ENCODE data around the gene PTPN14.
"Not testable (repeated sequence)": the region's sequence is repeated elsewhere in the genome, so short reads cannot be mapped to it uniquely, and the experiment has no call there.

Gene PTPN14
- total RNA-seq: 0 to 3.4 (median 0.76) reads per million in 4 experiments

- no peak for DNase-seq
These were observed at the start of gene PTPN14 for GRCh38 chr1:214551436-214552173. TSS of gene PTPN14 (minus strand) at chr1:214551602. CDS start at chr1:214464803, 86,799 bp downstream.

- DNase-seq: no peak
These were observed 41.8 kb upstream of the PTPN14 start for GRCh38 chr1:214593158-214593557.

GRCh38 chr1:214591918-214592317 is 40.5 kb upstream of the PTPN14 start:
- DNase-seq: not testable (repeated sequence)

DNA sequence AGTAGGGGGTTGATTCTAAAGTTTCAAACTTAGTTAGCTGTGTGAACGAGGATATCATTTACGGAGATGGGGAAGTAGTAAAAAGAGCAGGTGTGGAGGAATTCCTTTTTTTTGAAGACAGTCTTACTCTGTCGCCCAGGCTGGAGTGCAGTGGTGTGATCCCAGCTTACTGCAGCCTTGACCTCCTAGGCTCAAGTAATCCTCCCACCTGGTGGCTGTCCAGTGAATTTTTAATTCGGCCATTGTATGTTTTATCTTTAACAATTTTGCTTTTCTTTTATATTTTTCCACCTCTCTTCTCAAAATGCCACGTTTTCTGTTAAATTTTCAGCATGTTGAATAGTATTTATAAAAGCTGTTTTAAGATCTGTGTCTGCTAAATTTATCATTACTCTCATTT is 39.3 kb upstream of the PTPN14 start:
- DNase-seq: no peak

DNA sequence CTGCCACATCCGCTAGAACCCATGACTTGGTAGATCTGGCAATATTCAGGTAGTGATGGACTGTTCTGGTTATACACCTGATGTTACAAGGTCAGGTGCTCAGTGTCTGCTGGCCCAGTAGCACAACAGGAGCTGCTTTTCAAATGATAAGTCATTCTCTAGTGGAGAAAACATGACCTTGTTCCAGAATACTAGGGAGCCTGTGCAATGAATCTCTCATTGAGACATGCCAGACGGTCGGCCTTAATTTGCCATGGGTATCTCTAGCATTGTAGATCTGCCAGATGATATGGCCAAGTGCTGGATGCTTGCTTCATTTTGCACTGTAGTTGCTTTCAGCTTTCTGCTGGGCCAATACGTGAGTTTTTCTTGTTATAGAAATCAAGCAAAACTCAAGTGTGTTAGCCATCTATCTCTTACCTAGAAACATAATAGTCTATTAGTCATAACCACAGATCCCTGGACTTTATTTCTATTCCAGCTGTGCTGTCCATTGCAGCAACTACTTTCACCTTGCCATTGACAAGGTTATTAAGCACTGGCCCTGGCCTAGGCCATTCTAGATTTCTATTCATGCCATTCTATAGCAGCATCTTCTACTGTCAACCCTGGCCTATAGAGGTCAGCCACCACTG is 37.7 kb upstream of the PTPN14 start:
- no peak for DNase-seq

DNA sequence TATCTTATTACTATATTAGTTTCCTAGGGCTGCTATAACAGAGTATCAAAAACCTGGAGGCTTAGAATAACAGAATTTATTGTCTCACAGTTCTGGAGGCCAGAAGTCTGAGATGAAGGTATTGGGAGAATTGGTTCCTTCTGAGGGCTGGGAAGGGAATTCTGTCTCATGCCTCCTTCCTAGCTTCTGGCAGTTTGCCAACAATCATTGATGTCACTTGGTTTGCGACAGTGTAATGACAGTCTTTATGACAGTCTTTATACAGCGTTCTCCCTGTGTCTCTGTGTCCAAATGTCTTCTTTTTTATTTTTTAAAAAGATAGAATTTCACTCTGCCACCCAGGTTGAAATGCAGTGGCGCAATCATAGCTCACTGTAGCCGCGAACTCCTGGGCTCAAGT is 35.8 kb upstream of the PTPN14 start:
- DNase-seq: no peak

DNA sequence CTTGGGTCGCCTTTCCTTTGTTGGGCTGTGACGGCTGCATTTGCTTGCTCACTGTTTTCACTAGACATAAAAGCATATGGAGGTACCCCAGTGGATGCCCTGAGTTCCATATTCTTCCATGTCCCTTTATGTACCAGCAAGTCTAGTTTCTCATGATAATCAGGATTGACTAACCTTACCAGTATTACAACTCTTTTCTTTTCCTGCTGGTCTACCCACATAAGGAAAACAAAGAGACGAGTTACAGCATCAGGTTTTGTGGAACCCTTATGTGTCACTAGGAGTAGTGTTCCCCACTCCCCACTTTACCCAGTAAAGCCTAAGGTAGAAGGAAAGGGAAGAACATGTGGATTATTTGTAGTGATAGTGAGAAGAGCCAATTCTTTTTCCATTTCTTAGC is 35.2 kb upstream of the PTPN14 start:
- DNase-seq: no peak

DNA sequence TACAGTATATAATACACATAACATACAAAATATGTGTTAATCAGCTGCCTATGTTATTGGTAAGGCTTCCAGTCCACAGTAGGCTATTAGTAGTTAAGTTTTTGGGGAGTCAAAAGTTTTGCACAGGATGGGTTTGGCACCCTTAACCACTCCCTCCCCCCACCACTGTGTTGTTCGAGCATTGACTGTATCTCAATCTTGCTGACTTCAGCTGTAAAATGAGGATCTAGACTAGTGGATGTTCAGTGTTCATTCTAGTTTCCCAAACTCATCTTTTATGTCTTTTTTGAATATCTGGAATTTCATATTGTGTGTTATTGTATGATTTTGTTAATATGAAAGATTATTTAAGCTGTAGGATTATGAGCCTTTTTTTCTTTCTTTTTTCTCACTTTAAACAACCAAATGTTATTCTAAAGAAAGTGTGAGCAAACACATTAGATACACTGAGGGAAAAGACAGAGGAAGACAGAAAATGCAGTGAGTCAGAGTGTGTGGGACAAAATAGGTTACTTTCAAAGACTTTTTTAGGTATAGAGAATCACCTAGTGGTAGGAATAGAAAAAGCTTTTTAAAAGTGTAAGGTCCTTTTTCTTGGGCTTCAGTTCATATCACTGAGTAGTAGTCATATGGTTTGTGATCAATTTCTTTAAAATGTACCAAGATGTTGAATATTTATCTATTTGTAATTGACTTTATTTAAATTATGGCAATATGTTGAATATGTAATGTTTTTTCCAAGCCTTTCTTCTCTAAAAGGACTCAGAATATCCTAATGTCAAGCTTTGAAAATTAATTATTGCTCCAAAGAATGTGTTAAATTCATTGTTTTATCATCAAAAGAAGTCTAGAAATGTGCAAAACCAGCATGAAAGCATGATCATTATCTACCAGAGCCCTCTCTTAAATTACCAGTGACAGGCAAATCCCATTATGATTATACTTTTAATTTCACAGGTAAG is 33.7 kb upstream of the PTPN14 start:
- no peak for DNase-seq

DNA sequence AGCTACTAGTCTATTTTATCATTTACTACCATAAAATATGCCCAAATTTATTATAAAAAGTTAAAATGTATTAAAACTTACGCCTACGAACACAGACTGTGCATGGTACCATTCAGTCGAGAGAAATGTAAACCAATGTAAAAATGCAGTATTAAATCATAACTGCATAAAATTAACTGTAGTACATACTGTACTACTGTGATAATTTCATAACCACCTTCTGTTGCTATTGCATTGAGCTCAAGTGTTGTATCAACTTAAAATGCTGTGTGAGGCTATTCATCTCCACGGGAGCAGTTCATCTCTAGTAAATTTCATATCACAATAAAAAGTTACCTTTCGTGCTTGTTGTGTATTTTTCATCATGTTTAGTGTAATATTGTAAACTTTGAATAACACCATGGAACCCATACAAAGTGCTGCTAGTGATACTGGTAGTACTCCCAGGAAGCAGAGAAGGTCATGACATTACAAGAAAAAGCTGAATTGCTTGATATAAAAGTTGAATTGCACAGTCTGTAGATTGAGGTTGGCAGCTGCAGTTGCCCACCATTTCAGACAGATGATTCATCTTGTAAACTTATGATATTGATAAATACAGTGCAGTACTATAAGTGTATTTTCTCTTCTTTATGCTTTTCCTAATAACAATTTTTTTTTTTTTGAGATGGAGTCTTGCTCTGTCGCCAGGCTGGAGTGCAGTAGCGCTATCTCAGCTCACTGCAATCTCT is 32.6 kb upstream of the PTPN14 start:
- no peak for DNase-seq

DNA sequence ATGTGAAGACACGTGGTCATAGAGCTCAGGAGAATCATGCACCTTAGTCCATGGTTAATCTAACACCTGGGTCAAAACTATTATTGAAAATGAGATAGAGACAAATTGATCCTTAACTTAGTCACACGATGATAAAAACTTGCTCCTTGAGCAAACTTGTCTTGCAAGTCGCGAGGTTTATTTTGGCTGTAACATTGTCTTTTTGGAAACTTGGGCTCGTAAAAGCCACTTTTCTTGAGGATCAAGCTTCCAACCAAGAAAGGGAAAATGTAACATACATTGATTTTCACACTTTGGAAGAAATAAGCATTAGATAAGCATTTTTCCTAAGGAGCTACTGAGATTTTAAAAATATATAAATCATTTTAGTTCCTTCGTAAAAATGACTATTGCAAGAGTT is 31.7 kb upstream of the PTPN14 start:
- DNase-seq: no peak

GRCh38 chr1:214582289-214582891 is 31.0 kb upstream of the PTPN14 start:
- no peak for DNase-seq

- no peak for DNase-seq
These were observed 30.4 kb upstream of the PTPN14 start for GRCh38 chr1:214581785-214582184.

GRCh38 chr1:214579183-214579582 is 27.8 kb upstream of the PTPN14 start:
- no peak for DNase-seq

DNA sequence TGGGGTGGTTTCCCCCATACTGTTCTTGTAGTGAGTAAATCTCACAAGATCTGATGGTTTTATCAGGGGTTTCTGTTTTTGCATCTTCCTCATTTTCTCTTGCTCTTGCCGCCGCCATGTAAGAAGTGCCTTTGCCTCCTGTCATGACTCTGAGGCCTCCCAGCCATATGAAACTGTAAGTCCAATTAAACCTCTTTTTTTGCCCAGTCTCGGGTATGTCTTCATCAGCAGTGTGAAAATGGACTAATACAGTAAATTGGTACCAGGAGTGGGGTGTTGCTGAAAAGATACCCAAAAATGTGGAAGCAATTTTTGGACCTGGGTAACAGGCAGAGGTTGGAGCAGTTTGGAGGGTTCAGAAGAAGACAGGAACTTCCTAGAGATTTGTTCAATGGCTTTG is 24.7 kb upstream of the PTPN14 start:
- DNase-seq: not testable (repeated sequence)

DNA sequence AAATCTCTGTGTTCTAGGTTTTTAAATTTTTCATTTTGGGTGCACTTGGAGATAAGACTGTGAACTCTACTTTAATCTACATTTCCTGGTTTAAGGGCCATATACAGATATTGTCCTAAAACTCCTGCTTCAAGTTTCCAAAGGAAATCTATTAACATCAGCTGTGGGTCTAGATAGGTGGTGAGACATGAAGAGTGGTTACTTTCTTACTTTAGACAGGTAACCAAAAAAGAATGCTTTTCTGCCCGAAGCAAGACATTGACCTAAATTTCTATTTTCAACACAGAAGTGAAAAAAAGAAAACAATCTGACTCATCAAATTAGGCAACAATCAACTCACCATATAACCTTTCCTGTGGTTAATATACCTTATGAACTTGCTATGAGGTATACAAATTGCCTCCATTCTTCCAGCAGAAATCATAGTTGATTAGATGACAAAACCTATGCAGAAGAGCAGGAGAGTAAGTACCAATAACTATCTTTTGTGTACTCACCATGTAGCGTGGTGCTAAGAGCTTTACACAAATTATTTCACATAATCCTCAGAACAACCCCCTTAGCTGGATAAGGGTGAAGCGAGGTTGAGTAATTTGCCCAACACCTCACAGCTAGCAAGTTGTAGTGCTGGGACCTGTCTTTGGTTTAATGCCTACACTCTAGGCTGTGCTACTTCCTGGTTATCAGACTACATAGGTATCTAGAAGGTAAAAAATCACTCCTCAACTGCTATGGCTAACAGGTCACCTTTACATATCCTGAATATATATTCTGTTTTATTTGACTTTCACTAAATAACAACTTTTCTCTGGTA is 23.4 kb upstream of the PTPN14 start:
- DNase-seq: no peak

DNA sequence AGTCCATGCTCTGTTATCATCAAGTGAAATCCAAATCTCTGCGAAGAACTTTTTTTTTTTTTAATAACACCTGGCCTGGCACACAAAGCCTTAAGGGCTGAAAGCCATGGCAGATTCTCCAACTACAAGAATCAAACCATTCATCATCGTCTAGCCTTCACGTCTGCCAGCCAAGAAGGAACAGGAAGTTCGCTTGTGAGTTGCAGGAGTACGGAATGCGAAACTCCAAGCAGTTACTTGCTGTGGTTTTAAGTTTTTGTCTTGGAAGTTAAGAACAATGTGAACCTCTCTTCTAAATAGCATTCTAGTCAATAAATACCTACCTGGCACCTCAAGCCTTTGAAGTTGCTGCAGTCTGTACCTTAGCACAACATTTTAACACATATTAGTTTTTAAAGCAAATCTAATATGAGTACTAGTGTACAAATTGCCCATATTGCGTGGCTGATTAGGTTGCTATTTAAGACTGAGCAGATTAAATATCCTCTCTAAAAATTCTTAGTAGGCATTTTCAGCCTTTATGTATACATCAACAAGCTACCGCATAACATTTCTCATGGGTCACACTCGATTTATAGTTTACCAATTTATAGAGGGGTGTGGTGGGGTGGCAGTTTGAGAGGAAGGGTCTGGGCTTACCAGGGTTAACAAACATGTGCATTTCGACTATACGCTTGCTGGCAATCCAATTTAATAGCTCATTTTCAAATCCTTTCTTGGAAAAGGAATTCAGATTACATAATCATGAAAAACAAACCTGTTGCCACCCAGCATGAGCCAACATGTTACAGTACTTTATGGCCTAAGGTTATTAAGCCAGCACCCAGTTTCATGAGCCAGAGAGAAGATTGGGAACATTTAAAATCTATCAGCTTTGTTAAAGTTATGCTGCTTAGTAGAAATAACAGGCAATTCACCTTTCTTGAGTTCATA is 22.2 kb upstream of the PTPN14 start:
- DNase-seq: no peak

GRCh38 chr1:214571281-214571680 is 19.9 kb upstream of the PTPN14 start:
- DNase-seq: no peak

DNA sequence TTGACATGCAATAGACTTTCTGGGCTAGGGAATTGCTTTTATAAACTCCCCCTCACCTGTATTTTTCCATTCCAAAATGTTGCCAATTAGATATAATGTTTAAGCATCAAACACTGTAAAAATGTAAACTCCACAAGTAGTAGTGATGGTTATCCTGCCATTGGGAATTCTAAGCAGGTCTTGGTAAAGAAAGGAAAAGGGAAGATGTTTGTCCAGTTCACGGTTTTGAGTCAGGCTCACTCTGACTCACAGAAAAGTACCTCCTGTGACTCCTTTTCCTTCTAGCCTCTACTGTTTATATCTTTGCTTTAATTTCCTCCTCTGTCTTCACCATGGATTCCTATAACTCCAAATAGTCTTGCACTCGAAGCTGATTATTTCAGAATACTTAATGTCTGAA is 19.0 kb upstream of the PTPN14 start:
- DNase-seq: no peak

DNA sequence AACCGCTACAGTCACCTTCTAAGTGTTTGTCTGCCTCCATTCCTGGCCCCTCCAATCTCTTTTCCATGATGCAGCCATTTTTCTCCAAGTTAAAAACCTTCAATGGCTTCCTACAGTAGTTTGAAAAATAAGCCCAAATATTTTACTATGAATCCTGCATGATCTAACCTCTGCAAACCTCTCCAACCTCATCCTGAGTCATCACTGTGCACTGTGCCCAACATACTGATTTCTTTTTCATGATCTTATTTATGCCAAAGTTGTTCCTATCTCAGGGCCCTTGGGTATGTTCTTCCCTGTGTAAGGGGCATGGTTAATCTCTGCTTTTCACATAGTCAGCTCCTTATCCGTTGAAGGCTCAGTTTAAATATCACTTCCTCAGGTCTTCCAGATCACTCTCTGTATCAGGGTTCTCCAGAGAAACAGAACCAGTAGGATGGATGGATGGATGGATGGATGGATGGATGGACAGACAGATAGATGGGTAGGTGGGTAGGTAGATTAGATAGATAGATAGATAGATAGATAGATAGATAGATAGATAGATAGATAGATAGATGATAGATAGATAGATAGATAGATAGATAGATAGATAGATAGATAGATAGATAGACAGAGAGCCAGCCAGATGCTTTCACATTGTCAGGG is 18.1 kb upstream of the PTPN14 start:
- DNase-seq: no peak

DNA sequence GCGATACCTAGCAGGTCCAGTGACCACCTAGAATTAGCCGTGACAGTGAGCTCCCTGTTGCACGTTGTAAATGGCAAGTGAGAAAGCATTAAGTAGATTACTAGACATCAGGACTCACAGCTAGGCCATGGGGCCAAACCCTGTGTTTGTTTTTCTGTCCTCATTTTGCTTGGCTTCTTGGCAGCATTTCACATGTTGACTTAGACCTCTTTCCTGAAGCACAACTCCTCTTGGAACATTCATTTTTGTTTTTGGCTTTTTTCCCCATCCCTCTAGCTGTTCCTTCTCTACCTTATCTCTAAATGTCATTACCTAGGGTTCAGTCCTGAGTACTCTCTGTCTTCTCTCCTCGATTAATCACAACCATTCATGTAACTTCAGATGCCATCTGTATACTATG is 16.9 kb upstream of the PTPN14 start:
- no peak for DNase-seq

Data from effector CD8-positive, alpha-beta T cell (primary cell).